Dermis microvascular lymphatic vessel endothelial cell (primary cell): ENCODE results near the gene SAXO2. TPM values are rescaled to one million over a fixed set of nuclear protein-coding genes. Genes with fewer than 3 reads are reported as not detected.
"Not testable (repeated sequence)": the region's sequence is repeated elsewhere in the genome, so short reads cannot be mapped to it uniquely, and the experiment has no call there.

ENCODE experiments used
- DNase-seq, 2 donors: peaks; one replicate each; pipeline versions ENCODE4 v3.0.0 to v3.0.0-alpha.2; 2010; ENCODE audit warnings: low read depth in 2 of 2
- total RNA-seq: library from RNA; depleted of rRNA; stranded (reverse); fragments of >200 nt; gene quantifications from 2 replicates; pipeline ENCODE4 v1.2.1, GENCODE V29; 2014

The SAXO2 gene, protein sequence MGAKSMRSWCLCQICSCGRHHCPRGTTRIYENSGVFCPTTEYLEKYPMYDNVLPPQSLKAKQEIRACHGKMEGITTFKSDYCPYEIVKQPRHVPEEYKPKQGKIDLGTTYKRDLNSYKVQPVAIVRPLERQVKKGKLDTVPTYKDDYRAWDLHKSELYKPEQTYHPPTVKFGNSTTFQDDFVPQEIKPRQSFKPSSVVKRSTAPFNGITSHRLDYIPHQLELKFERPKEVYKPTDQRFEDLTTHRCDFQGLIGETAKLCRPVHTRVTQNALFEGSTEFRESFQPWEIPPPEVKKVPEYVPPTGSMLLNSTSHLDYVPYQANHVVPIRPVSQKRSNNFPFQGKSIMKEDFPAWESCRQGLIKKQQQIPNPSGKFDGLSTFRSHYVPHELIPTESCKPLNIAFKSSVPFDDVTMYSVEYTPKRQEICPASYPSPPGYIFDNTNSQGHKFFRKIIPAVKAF
- total RNA-seq = 0.26 and 0.38 TPM in 2 replicates

DNA sequence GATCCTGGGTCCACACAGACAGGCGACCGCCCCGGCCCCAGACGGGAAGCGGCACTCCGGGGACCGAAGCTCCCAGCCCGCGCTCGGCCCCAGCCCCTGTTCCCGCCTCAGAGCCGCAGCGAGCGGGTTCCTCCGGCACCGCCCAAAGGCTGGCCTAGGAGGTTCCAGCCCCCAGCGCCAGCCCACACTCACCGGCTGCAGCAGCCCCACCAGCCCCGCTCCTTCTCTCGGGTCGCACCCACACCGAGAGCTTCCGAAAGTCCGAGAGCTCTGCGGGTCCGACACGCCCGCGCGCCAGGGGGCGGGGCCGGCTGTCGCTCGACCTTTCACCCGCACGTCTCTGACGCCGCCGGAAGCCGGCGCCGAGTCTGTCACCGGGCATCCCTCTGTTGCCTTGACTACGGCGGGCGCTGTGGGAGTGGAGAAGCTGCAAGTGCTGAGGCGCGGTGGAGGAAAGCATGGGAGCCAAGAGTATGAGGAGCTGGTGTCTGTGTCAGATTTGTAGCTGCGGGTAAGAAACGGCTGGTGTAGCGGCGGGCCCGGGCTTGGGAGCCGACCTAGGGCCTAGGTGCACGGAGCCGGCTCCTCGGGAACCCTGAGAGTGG is at the start of gene SAXO2, which contains the start of gene EFL1:
Gene SAXO2, plus strand, starts transcription at position 397 of the 605 bp plus-strand sequence. Its CDS starts 62 bp downstream, at position 459.
Gene EFL1, minus strand, starts transcription at position 313 of the 605 bp plus-strand sequence. CDS start 956 bp downstream, outside the sequence.
- peak; percentile 56 to 85 for DNase-seq

DNA sequence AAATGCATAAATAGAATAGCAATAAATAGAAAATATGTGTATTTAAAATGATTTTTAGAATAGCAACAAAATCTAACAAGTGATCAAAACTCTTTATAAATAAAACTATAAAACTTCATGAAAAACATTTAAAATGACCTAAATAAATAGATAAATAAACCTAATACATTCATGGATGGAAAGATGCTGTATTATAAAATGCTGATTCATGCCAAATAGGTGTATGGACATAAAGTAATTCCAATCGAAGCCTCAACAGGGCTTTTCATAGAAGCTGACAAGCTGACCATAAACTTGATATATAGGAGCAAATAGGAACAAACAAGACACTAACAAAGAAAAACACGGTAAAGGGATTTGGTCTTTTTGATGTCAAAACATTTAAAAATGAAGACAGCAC is 46.5 kb upstream of the SAXO2 start:
- DNase-seq = not testable (repeated sequence)

- peak; percentile 15 to 52 for DNase-seq
Measured at GRCh38 chr15:82221535-82221934, 41.1 kb upstream of the SAXO2 start.

DNA sequence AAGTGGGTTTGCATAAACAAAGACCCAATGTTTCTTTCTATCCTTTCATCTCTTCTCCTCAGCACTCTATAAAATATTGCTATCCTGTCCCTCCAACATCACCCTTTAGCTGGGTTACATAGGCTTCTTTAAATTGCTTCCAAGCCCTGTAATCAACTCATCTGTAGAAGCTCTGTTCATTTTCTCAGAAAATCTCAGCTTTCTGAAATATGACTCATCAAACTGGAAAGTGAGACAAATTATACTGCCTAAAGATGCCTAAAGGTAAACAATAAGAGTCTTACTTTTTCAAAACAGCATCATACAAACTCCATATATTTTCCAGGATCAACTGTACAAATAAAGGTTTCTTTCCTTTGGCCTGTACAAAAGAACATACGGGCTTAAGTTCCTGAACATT is 33.9 kb upstream of the SAXO2 start:
- no peak for DNase-seq

DNA sequence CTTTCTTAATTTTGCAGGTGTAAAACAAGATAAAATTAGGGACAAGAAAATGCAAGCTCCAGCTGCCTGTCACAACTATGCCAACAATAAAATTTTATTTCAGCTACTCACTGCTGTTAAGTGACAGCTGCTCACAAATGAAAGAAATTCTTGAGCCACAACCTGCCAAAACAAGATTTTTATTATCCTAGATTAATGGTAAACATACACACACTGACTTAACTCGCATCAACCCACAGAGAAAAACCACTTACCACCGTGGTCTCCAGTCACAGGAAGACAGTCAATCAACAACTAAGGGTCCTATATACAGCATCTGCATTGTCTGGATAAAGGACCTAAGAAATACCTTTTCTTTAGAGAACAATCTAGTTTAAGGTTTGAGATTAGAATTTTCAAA is 31.4 kb upstream of the SAXO2 start:
- DNase-seq = no peak

- no peak for DNase-seq
Measured at GRCh38 chr15:82231842-82232241, 30.8 kb upstream of the SAXO2 start.

- DNase-seq = not testable (repeated sequence)
Measured at GRCh38 chr15:82237944-82238534, 24.6 kb upstream of the SAXO2 start.

DNA sequence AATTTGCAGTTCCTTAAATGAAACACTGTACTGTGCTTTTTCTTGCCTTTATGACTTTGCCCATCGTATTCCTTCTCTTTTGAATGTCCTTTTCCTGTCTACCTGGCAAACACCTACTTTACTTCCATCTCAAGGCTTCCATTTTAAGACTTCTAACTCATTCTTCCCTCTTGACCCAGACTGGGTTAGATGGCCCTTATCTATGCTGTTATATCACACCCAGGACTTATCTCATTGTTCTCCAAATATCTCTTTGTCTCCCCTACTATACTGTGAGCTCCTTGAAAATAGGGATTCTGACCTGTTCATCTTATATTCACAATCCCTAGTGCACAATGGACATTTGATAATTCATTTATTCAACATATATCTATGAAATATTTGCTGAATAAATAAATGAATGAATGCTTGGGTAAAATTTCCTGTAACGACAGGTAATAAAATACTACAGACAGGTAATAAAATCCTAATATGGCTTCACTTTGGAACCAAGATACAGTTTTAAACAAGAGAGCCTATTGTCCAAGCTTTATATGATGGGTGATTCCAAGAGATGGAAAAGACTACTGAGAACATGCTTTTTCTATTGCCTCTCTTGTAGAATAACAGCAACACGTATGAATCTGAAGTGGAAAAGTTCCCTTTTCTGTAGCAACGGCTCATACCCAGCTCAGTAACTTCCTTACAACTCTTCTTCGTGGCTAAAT is 22.8 kb upstream of the SAXO2 start:
- DNase-seq = no peak

DNA sequence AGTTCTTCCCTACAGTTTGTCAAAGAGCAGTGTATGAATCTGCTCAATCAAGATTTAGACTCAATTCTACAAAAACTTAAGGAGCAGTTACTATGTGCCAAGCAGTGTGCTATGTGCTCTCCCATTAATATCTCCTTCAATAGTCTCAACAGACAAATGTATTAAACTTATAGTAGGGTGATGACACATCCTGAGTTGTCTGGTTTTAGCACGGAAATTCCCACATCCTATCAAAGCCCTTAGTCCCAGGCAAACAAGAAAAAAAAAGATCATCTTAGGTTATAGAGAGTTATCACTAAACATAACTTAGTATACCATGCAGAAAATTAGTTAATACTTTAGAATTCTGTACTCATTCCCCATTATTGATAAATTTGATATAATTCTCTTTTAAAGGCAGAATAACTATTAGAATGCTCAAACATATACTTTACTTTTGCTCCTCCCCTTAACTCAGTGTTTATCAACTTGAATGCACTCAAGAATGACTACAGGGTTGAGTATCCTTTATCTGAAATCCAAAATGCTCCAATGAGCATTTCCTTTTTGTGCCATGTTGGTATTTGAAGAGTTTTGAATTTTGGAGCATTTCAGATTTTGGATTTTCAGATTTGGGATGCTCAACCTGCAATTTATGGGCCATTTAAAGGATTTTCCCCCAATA is 20.6 kb upstream of the SAXO2 start:
- DNase-seq = peak in 1 of 2 donors; percentile 41

DNA sequence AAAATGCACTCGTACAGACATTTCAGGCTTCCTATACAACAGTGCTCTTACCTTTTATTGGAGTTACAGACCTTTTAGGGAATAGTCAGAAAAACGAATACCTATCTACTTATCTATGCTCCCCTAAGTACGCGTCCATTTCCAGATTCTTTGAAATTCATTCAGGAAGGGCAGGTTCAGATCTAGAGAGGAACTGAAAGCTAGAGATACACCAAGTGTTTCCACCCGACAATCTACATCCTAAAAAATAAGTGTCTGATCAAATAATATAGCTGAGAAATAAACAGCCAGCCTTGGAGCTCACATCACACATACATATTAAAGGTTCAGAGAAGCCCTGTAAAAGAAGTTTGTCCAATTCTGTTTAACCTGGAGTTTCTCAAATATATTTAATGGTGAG is 19.0 kb upstream of the SAXO2 start:
- not testable (repeated sequence) for DNase-seq

- not testable (repeated sequence) for DNase-seq
Measured at GRCh38 chr15:82245956-82246355, 16.7 kb upstream of the SAXO2 start.

DNA sequence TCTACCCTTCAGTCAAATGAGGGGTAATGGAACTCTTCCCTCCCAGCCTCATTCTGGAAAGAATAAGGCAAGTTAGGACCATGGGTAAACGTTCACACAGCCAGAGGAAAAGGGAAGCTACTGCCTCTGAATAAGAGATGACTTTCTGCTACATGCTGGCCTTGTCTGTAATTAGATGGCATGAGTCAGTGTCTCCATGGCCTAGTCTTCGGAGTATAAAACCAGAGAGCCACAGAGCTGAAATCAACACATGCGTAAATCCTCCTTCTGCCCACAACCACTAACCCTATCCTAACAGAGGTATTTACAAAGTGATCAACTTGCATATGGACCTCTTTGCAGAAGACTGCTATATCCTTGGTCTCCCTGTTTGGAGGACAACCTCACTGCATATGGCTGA is 14.4 kb upstream of the SAXO2 start:
- not testable (repeated sequence) for DNase-seq

DNA sequence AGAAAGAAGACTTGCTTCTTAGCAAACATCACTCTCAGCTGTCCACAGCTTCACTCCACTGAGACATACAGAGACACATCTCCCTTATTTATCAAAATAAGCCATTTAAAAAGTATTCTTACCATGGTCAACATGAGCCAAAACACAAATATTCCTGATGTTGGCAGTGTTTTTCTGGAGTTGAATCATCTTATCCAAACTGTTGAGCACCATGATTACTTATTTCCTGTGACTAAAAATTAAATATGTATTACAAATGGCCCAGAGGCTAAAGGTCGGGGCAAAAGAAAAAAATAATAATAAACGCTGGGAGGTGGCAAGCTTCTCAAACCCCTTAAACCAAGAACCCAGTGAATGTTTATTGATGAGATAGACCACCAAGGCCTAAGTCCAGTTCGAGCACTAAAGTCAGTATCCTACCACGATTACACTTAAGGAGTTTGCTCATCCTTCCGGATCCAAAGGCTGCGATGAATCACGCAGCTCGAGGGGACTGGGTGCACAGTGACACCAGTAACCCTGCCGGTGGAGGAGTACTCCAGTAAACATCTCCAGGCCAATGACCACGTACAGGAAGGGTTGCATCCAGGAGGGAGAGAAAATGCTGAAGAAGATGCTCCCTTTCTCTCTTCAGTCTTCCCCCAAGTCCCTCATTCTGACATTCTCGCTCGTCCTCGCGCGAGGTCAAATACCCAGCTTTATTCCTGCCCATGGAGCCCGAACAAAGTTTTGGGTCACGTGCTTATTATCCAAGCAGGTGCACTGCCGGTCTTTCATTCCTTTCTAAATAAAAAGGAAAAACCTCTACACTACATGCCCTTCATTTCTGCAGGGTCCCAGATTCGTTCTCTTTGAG is 824 bp upstream of the SAXO2 start:
- peak; percentile 6 to 49 for DNase-seq

DNA sequence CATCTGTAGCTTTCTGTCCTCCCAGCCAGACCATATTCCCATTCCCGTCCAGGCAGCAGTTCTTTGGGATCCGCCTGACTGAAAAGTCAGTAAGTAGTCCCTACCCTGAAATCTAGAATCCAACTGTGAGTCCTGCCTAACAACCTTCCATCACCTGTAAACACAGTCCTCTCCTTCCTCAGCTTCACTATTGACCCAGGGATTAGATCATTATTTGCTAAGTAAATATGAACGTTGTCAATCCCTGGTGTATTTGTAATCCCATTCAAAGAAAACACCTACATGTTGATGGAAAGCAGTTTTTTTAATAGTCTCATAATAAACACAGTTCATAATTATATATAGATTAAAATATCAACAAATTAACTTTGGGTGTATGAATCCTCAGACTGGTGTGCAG is 732 bp downstream of the SAXO2 start:
- DNase-seq = no peak

DNA sequence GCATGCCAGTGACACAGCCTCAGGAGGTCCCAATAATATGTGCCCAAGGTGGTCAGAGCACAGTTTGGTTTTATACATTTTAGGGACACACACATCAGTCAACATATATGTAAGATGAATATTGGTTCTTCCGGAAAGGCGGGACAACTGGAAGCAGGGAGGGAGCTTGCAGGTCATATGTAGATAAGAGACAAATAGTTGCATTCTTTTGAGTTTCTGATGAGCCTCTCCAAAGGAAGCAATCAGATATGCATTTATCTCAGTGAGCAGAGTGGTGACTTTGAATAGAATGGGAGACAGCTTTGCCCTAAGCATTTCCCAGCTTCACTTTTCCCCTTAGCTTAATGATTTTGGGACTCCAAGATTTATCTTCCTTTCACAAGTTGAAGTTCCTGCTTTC is 4.5 kb downstream of the SAXO2 start:
- DNase-seq = not testable (repeated sequence)

GRCh38 chr15:82268454-82268853 is 5.8 kb downstream of the SAXO2 start:
- DNase-seq = peak in 1 of 2 donors; percentile 9

DNA sequence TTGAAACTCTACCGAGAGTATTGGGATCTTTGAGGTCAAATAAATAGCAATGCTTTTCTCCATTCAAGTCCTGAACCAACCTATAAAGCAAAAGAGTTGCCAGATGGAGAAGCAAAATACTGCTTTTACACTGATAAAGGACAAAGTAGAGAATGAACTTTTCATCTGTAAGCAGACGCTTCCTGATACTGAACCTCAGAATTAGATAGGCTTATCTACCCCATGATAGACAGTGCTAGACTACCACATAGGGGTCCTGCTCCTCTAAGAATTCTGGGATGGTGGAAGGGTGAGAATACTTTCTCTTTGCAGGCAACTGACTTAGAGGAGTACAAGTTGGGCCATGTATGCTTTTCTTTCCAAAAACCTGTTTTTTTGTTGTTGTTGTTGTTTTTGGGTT is 9.5 kb downstream of the SAXO2 start:
- DNase-seq = no peak

- no peak for DNase-seq
Measured at GRCh38 chr15:82275410-82275809, 12.8 kb downstream of the SAXO2 start.

DNA sequence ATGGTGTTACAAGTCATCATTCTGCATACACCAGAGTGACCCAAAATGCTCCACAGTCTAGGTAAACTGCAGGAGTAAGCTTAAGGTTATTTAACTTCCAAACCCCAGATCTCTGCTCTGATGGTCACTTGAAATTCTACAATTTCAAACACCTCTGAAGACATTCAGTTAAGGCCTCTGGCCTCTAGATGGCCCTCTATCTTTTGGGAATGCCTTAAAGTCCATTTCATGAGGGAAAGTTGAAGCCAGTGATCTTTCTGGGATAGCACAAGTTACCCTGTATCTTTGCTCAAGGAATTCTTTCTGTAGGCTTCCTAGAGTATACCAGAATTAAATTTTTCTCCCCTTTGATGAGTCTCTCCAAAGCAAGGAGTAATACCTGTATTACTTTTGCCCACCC is 18.7 kb downstream of the SAXO2 start:
- not testable (repeated sequence) for DNase-seq

- not testable (repeated sequence) for DNase-seq
Measured at GRCh38 chr15:82282386-82282785, 19.8 kb downstream of the SAXO2 start.
